Panc1 (cell line): Measurements from ENCODE around the gene MLYCD.
"Not testable (repeated sequence)": the region's sequence is repeated elsewhere in the genome, so short reads cannot be mapped to it uniquely, and the experiment has no call there.

Experiments
- CTCF ChIP-seq: fragments of 450-650 bp; IDR thresholded peaks from 2 replicates; pipeline ENCODE4 v1.5.1; 2017; ENCODE audit warnings: mild to moderate bottlenecking
- POLR2AphosphoS5 ChIP-seq: IDR thresholded peaks from 2 replicates; pipeline ENCODE4 v1.6.1; 2012; ENCODE audit warnings: mild to moderate bottlenecking, low read depth, low read length, moderate library complexity
- REST ChIP-seq, 2 experiments: IDR thresholded peaks; 2 replicates each; pipeline ENCODE4 v1.6.1; 2011 to 2012; ENCODE audit warnings: low read depth in 2 of 2, control low read depth in 1 of 2, low read length in 1 of 2, mild to moderate bottlenecking in 1 of 2, moderate library complexity in 1 of 2; ENCODE audit not compliant: insufficient read depth in 1 of 2
- TCF7L2 ChIP-seq: IDR thresholded peaks from 2 replicates; pipeline ENCODE4 v1.6.1; 2011; ENCODE audit warnings: mild to moderate bottlenecking, low read depth, low read length, inconsistent platforms

GRCh38 chr16:83950862-83951399, 52.0 kb downstream of the MLYCD start:
- not testable (repeated sequence) for TF ChIP-seq CTCF; REST (IDR thresholded peaks at IDR 0.05; ENCODE audit: insufficient read depth in 1 of 2, low read depth in 2 of 2, low read length in 1 of 2); TCF7L2; POLR2AphosphoS5
